ENCODE measurements around the gene ARHGAP30. TPM values are rescaled to one million over a fixed set of nuclear protein-coding genes. Genes with fewer than 3 reads are reported as not detected.
"Not testable (repeated sequence)": the region's sequence is repeated elsewhere in the genome, so short reads cannot be mapped to it uniquely, and the experiment has no call there.

Gene ARHGAP30
- total RNA-seq, 2 donors from 2014 or later = 192 to 198 TPM

- no peak for DNase-seq
- Mint-ChIP-seq H3K27me3 (ENCODE audit: low read depth) (peaks cover 7% of the 10 kb centered on the region), H3K9me3 (no peaks in the 10 kb centered on the region), H3K27ac (peak overlapping the region; percentile 9), H3K4me1 (ENCODE audit: low read depth) (peaks cover 58% of the 10 kb centered on the region), H3K36me3 (ENCODE audit: insufficient read depth in 2 of 2) (peaks cover 0 to 6% of the 10 kb centered on the region in 2 donors), H3K4me3 (peak overlapping the region; percentile 81 to 88)
- peak; percentile 10 to 12 for ATAC-seq (replicated peaks in 1 of 2)
Observed at GRCh38 chr1:161019751-161020495, 49.8 kb downstream of the ARHGAP30 start.

- not testable (repeated sequence) for H3K9me3 Mint-ChIP-seq; ATAC-seq (replicated peaks in 1 of 2); H3K27ac Mint-ChIP-seq; H3K27me3 Mint-ChIP-seq (ENCODE audit: low read depth); DNase-seq; H3K36me3 Mint-ChIP-seq (ENCODE audit: insufficient read depth in 2 of 2)
- H3K4me3 Mint-ChIP-seq = peak overlapping the region; percentile 81 to 88
- H3K4me1 Mint-ChIP-seq (ENCODE audit: low read depth) = peaks cover 60% of the 10 kb centered on the region
Observed at GRCh38 chr1:161019111-161019660, 50.5 kb downstream of the ARHGAP30 start.

GRCh38 chr1:161018631-161018930 lies 51.1 kb downstream of the ARHGAP30 start:
- no peak for DNase-seq
- H3K27ac Mint-ChIP-seq = no peak overlapping the region
- peaks cover 0 to 6% of the 10 kb centered on the region in 2 donors for H3K36me3 Mint-ChIP-seq (ENCODE audit: insufficient read depth in 2 of 2)
- H3K4me3 Mint-ChIP-seq = no peak overlapping the region
- H3K27me3 Mint-ChIP-seq (ENCODE audit: low read depth) = peaks cover 7% of the 10 kb centered on the region
- H3K4me1 Mint-ChIP-seq (ENCODE audit: low read depth) = peaks cover 62% of the 10 kb centered on the region
- no peak for ATAC-seq (replicated peaks in 1 of 2)
- no peaks in the 10 kb centered on the region for H3K9me3 Mint-ChIP-seq

- peaks cover 7% of the 10 kb centered on the region for H3K27me3 Mint-ChIP-seq (ENCODE audit: low read depth)
- H3K4me1 Mint-ChIP-seq (ENCODE audit: low read depth) = peaks cover 67% of the 10 kb centered on the region
- peaks cover 0 to 6% of the 10 kb centered on the region in 2 donors for H3K36me3 Mint-ChIP-seq (ENCODE audit: insufficient read depth in 2 of 2)
- H3K9me3 Mint-ChIP-seq = no peaks in the 10 kb centered on the region
- DNase-seq (no peak), ATAC-seq (replicated peaks in 1 of 2) (no peak)
- no peak overlapping the region for H3K27ac Mint-ChIP-seq
- no peak overlapping the region for H3K4me3 Mint-ChIP-seq
Observed at GRCh38 chr1:161017756-161018630, 51.7 kb downstream of the ARHGAP30 start.

GRCh38 chr1:161017181-161017580 lies 52.5 kb downstream of the ARHGAP30 start:
- H3K4me1 Mint-ChIP-seq (ENCODE audit: low read depth) = peaks cover 64% of the 10 kb centered on the region
- not testable (repeated sequence) for H3K27me3 Mint-ChIP-seq (ENCODE audit: low read depth); ATAC-seq (replicated peaks in 1 of 2); H3K9me3 Mint-ChIP-seq; DNase-seq; H3K4me3 Mint-ChIP-seq; H3K27ac Mint-ChIP-seq; H3K36me3 Mint-ChIP-seq (ENCODE audit: insufficient read depth in 2 of 2)

GRCh38 chr1:161016683-161017082 lies 53.0 kb downstream of the ARHGAP30 start:
- ATAC-seq (replicated peaks in 1 of 2); H3K4me3 Mint-ChIP-seq; H3K27me3 Mint-ChIP-seq (ENCODE audit: low read depth); H3K36me3 Mint-ChIP-seq (ENCODE audit: insufficient read depth in 2 of 2); DNase-seq; H3K9me3 Mint-ChIP-seq: not testable (repeated sequence)
- Mint-ChIP-seq H3K4me1 (ENCODE audit: low read depth) (peaks cover 63% of the 10 kb centered on the region), H3K27ac (peak overlapping the region; percentile 34)

- no peaks in the 10 kb centered on the region for H3K9me3 Mint-ChIP-seq
- no peaks in the 10 kb centered on the region for H3K27me3 Mint-ChIP-seq (ENCODE audit: low read depth)
- H3K36me3 Mint-ChIP-seq (ENCODE audit: insufficient read depth in 2 of 2) = no peaks in the 10 kb centered on the region
- H3K4me1 Mint-ChIP-seq (ENCODE audit: low read depth) = peaks cover 51% of the 10 kb centered on the region
- peak overlapping the region; percentile 93 for H3K27ac Mint-ChIP-seq
- H3K4me3 Mint-ChIP-seq = peak overlapping the region; percentile 86 to 87
- ATAC-seq (replicated peaks in 1 of 2) (peak; percentile 83 to 90), DNase-seq (peak; percentile 66 to 74)
Observed at GRCh38 chr1:161013488-161014230, 56.0 kb downstream of the ARHGAP30 start.

GRCh38 chr1:161013131-161013487 lies 56.6 kb downstream of the ARHGAP30 start:
- DNase-seq (no peak), ATAC-seq (replicated peaks in 1 of 2) (peak; percentile 54 to 61)
- peak overlapping the region; percentile 86 to 87 for H3K4me3 Mint-ChIP-seq
- peaks cover 47% of the 10 kb centered on the region for H3K4me1 Mint-ChIP-seq (ENCODE audit: low read depth)
- no peaks in the 10 kb centered on the region for H3K27me3 Mint-ChIP-seq (ENCODE audit: low read depth)
- no peaks in the 10 kb centered on the region for H3K9me3 Mint-ChIP-seq
- H3K36me3 Mint-ChIP-seq (ENCODE audit: insufficient read depth in 2 of 2) = no peaks in the 10 kb centered on the region
- peak overlapping the region; percentile 93 for H3K27ac Mint-ChIP-seq

- peak overlapping the region; percentile 5 for H3K27ac Mint-ChIP-seq
- H3K9me3 Mint-ChIP-seq = no peaks in the 10 kb centered on the region
- H3K4me3 Mint-ChIP-seq = no peak overlapping the region
- H3K36me3 Mint-ChIP-seq (ENCODE audit: insufficient read depth in 2 of 2) = no peaks in the 10 kb centered on the region
- H3K4me1 Mint-ChIP-seq (ENCODE audit: low read depth) = peaks cover 40% of the 10 kb centered on the region
- no peaks in the 10 kb centered on the region for H3K27me3 Mint-ChIP-seq (ENCODE audit: low read depth)
- DNase-seq (no peak), ATAC-seq (replicated peaks in 1 of 2) (no peak)
Observed at GRCh38 chr1:161012420-161012819, 57.3 kb downstream of the ARHGAP30 start.

GRCh38 chr1:161009602-161010211 lies 60.0 kb downstream of the ARHGAP30 start:
- H3K36me3 Mint-ChIP-seq (ENCODE audit: insufficient read depth in 2 of 2) = no peaks in the 10 kb centered on the region
- ATAC-seq (replicated peaks in 1 of 2) (no peak), DNase-seq (no peak)
- H3K27me3 Mint-ChIP-seq (ENCODE audit: low read depth) = no peaks in the 10 kb centered on the region
- peaks cover 34% of the 10 kb centered on the region for H3K4me1 Mint-ChIP-seq (ENCODE audit: low read depth)
- no peak overlapping the region for H3K27ac Mint-ChIP-seq
- no peak overlapping the region for H3K4me3 Mint-ChIP-seq
- no peaks in the 10 kb centered on the region for H3K9me3 Mint-ChIP-seq

- no peak overlapping the region for H3K4me3 Mint-ChIP-seq
- no peaks in the 10 kb centered on the region for H3K9me3 Mint-ChIP-seq
- no peak overlapping the region for H3K27ac Mint-ChIP-seq
- DNase-seq (no peak), ATAC-seq (replicated peaks in 1 of 2) (no peak)
- H3K4me1 Mint-ChIP-seq (ENCODE audit: low read depth) = peaks cover 31% of the 10 kb centered on the region
- H3K36me3 Mint-ChIP-seq (ENCODE audit: insufficient read depth in 2 of 2) = no peaks in the 10 kb centered on the region
- no peaks in the 10 kb centered on the region for H3K27me3 Mint-ChIP-seq (ENCODE audit: low read depth)
Observed at GRCh38 chr1:161008869-161009510, 60.7 kb downstream of the ARHGAP30 start.

GRCh38 chr1:161007369-161007768 lies 62.3 kb downstream of the ARHGAP30 start:
- no peaks in the 10 kb centered on the region for H3K27me3 Mint-ChIP-seq (ENCODE audit: low read depth)
- H3K36me3 Mint-ChIP-seq (ENCODE audit: insufficient read depth in 2 of 2) = no peaks in the 10 kb centered on the region
- H3K4me3 Mint-ChIP-seq = no peak overlapping the region
- no peaks in the 10 kb centered on the region for H3K9me3 Mint-ChIP-seq
- H3K4me1 Mint-ChIP-seq (ENCODE audit: low read depth) = peaks cover 19% of the 10 kb centered on the region
- no peak overlapping the region for H3K27ac Mint-ChIP-seq
- ATAC-seq (replicated peaks in 1 of 2) (no peak), DNase-seq (no peak)

Data from activated T-cell treated with anti-CD3 and anti-CD28 coated beads, Interleukin-2, amount 50 U/mL, for 72 hours (primary cell).